ENCODE results near the gene SLC8A2. TPM values are rescaled to one million over a fixed set of nuclear protein-coding genes. Genes with fewer than 3 reads are reported as not detected.
"Not testable (repeated sequence)": the region's sequence is repeated elsewhere in the genome, so short reads cannot be mapped to it uniquely, and the experiment has no call there.

The SLC8A2 gene
- total RNA-seq, 1 experiment from 2014 or later, result 1.2 TPM

- in situ Hi-C loops (cut with HindIII; ENCODE audit: low pct_unique_long_range_greater_than_20kb, low sequenced_read_pairs), result no loop called here
- DNase-seq (ENCODE audit: low read depth, low spot score), result no peak
Observed at GRCh38 chr19:47492137-47492533, 20.4 kb upstream of the SLC8A2 start.

GRCh38 chr19:47491358-47492136, 19.9 kb upstream of the SLC8A2 start:
- no peak for DNase-seq (ENCODE audit: low read depth, low spot score)
- in situ Hi-C loops (cut with HindIII; ENCODE audit: low pct_unique_long_range_greater_than_20kb, low sequenced_read_pairs), result no loop called here

- in situ Hi-C loops (cut with HindIII; ENCODE audit: low pct_unique_long_range_greater_than_20kb, low sequenced_read_pairs), result no loop called here
- DNase-seq (ENCODE audit: low read depth, low spot score), result no peak
Observed at GRCh38 chr19:47490847-47491246, 19.2 kb upstream of the SLC8A2 start.

GRCh38 chr19:47490031-47490430, 18.3 kb upstream of the SLC8A2 start:
- DNase-seq (ENCODE audit: low read depth, low spot score), result no peak
- in situ Hi-C loops (cut with HindIII; ENCODE audit: low pct_unique_long_range_greater_than_20kb, low sequenced_read_pairs), result no loop called here

- DNase-seq (ENCODE audit: low read depth, low spot score), result no peak
Observed at GRCh38 chr19:47489072-47489914, 17.6 kb upstream of the SLC8A2 start.

GRCh38 chr19:47487551-47488515, 16.1 kb upstream of the SLC8A2 start:
- in situ Hi-C loops (cut with HindIII; ENCODE audit: low pct_unique_long_range_greater_than_20kb, low sequenced_read_pairs), result no loop called here
- DNase-seq (ENCODE audit: low read depth, low spot score), result no peak

More at GRCh38 chr19:47489072-47489914, 17.6 kb upstream of the SLC8A2 start:
- in situ Hi-C loops (cut with HindIII; ENCODE audit: low pct_unique_long_range_greater_than_20kb, low sequenced_read_pairs), result no loop called here

- in situ Hi-C loops (cut with HindIII; ENCODE audit: low pct_unique_long_range_greater_than_20kb, low sequenced_read_pairs), result no loop called here
- DNase-seq (ENCODE audit: low read depth, low spot score), result no peak
Observed at GRCh38 chr19:47486900-47487299, 15.2 kb upstream of the SLC8A2 start.

GRCh38 chr19:47486220-47486619, 14.5 kb upstream of the SLC8A2 start:
- in situ Hi-C loops (cut with HindIII; ENCODE audit: low pct_unique_long_range_greater_than_20kb, low sequenced_read_pairs); DNase-seq (ENCODE audit: low read depth, low spot score): not testable (repeated sequence)

- in situ Hi-C loops (cut with HindIII; ENCODE audit: low pct_unique_long_range_greater_than_20kb, low sequenced_read_pairs), result no loop called here
- no peak for DNase-seq (ENCODE audit: low read depth, low spot score)
Observed at GRCh38 chr19:47485210-47485609, 13.5 kb upstream of the SLC8A2 start.

GRCh38 chr19:47483800-47484690, 12.4 kb upstream of the SLC8A2 start, which contains the start of gene KPTN:
TSS of gene KPTN (minus strand) at chr19:47484219. CDS start at chr19:47484160, 59 bp downstream.
- in situ Hi-C loops (cut with HindIII; ENCODE audit: low pct_unique_long_range_greater_than_20kb, low sequenced_read_pairs), result no loop called here

GRCh38 chr19:47483200-47483599, 11.5 kb upstream of the SLC8A2 start:
- in situ Hi-C loops (cut with HindIII; ENCODE audit: low pct_unique_long_range_greater_than_20kb, low sequenced_read_pairs), result no loop called here
- DNase-seq (ENCODE audit: low read depth, low spot score), result no peak

More at GRCh38 chr19:47483800-47484690, 12.4 kb upstream of the SLC8A2 start, which contains the start of gene KPTN:
- DNase-seq (ENCODE audit: low read depth, low spot score), result peak; percentile 88

- DNase-seq (ENCODE audit: low read depth, low spot score), result no peak
- in situ Hi-C loops (cut with HindIII; ENCODE audit: low pct_unique_long_range_greater_than_20kb, low sequenced_read_pairs), result no loop called here
Observed at GRCh38 chr19:47481460-47482052, 9.9 kb upstream of the SLC8A2 start.

- in situ Hi-C loops (cut with HindIII; ENCODE audit: low pct_unique_long_range_greater_than_20kb, low sequenced_read_pairs), result no loop called here
- no peak for DNase-seq (ENCODE audit: low read depth, low spot score)
Observed at GRCh38 chr19:47480658-47481057, 9.0 kb upstream of the SLC8A2 start.

GRCh38 chr19:47479701-47480503, 8.2 kb upstream of the SLC8A2 start:
- no peak for DNase-seq (ENCODE audit: low read depth, low spot score)
- in situ Hi-C loops (cut with HindIII; ENCODE audit: low pct_unique_long_range_greater_than_20kb, low sequenced_read_pairs), result no loop called here

- no peak for DNase-seq (ENCODE audit: low read depth, low spot score)
- in situ Hi-C loops (cut with HindIII; ENCODE audit: low pct_unique_long_range_greater_than_20kb, low sequenced_read_pairs), result no loop called here
Observed at GRCh38 chr19:47476438-47476972, 4.8 kb upstream of the SLC8A2 start.

All from SK-MEL-5 (cell line).